ENCODE data around the gene APOO.
"Not testable (repeated sequence)": the region's sequence is repeated elsewhere in the genome, so short reads cannot be mapped to it uniquely, and the experiment has no call there.

APOO gene

GRCh38 chrX:23904096-23904495 lies 3.6 kb downstream of the APOO start:
- no peak for DNase-seq (ENCODE audit: extremely low read depth in 1 of 2, low read depth in 1 of 2)

- DNase-seq (ENCODE audit: extremely low read depth in 1 of 2, low read depth in 1 of 2): no peak
Observed at GRCh38 chrX:23902419-23902818, 5.3 kb downstream of the APOO start.

GRCh38 chrX:23901805-23902204 lies 5.9 kb downstream of the APOO start:
- DNase-seq (ENCODE audit: extremely low read depth in 1 of 2, low read depth in 1 of 2): no peak

GRCh38 chrX:23901060-23901459 lies 6.7 kb downstream of the APOO start:
- DNase-seq (ENCODE audit: extremely low read depth in 1 of 2, low read depth in 1 of 2): no peak

- no peak for DNase-seq (ENCODE audit: extremely low read depth in 1 of 2, low read depth in 1 of 2)
Observed at GRCh38 chrX:23900220-23900797, 7.4 kb downstream of the APOO start.

GRCh38 chrX:23898412-23898959 lies 9.3 kb downstream of the APOO start:
- DNase-seq (ENCODE audit: extremely low read depth in 1 of 2, low read depth in 1 of 2): no peak

- no peak for DNase-seq (ENCODE audit: extremely low read depth in 1 of 2, low read depth in 1 of 2)
Observed at GRCh38 chrX:23896981-23897380, 10.8 kb downstream of the APOO start.

- DNase-seq (ENCODE audit: extremely low read depth in 1 of 2, low read depth in 1 of 2): not testable (repeated sequence)
Observed at GRCh38 chrX:23896539-23896938, 11.2 kb downstream of the APOO start.

- DNase-seq (ENCODE audit: extremely low read depth in 1 of 2, low read depth in 1 of 2): not testable (repeated sequence)
Observed at GRCh38 chrX:23894993-23895392, 12.7 kb downstream of the APOO start.

- no peak for DNase-seq (ENCODE audit: extremely low read depth in 1 of 2, low read depth in 1 of 2)
Observed at GRCh38 chrX:23890933-23891332, 16.8 kb downstream of the APOO start.

- no peak for DNase-seq (ENCODE audit: extremely low read depth in 1 of 2, low read depth in 1 of 2)
Observed at GRCh38 chrX:23888887-23889501, 18.7 kb downstream of the APOO start.

- no peak for DNase-seq (ENCODE audit: extremely low read depth in 1 of 2, low read depth in 1 of 2)
Observed at GRCh38 chrX:23887918-23888317, 19.8 kb downstream of the APOO start.

GRCh38 chrX:23887451-23887850 lies 20.3 kb downstream of the APOO start:
- DNase-seq (ENCODE audit: extremely low read depth in 1 of 2, low read depth in 1 of 2): no peak

GRCh38 chrX:23885803-23886202 lies 21.9 kb downstream of the APOO start:
- DNase-seq (ENCODE audit: extremely low read depth in 1 of 2, low read depth in 1 of 2): no peak

GRCh38 chrX:23884427-23885024 lies 23.2 kb downstream of the APOO start:
- DNase-seq (ENCODE audit: extremely low read depth in 1 of 2, low read depth in 1 of 2): no peak

GRCh38 chrX:23883737-23884354 lies 23.9 kb downstream of the APOO start:
- DNase-seq (ENCODE audit: extremely low read depth in 1 of 2, low read depth in 1 of 2): no peak

- no peak for DNase-seq (ENCODE audit: extremely low read depth in 1 of 2, low read depth in 1 of 2)
Observed at GRCh38 chrX:23879380-23880090, 28.2 kb downstream of the APOO start.

GRCh38 chrX:23871905-23872546 lies 35.7 kb downstream of the APOO start:
- no peak for DNase-seq (ENCODE audit: extremely low read depth in 1 of 2, low read depth in 1 of 2)

- DNase-seq (ENCODE audit: extremely low read depth in 1 of 2, low read depth in 1 of 2): no peak
Observed at GRCh38 chrX:23870041-23870440, 37.7 kb downstream of the APOO start.

- no peak for DNase-seq (ENCODE audit: extremely low read depth in 1 of 2, low read depth in 1 of 2)
Observed at GRCh38 chrX:23864742-23865326, 42.9 kb downstream of the APOO start.

Data from activated CD8-positive, alpha-beta memory T cell treated with anti-CD3 and anti-CD28 coated beads for 1 hour (primary cell).